Stimulated activated CD4-positive, alpha-beta T cell treated with anti-CD3 and anti-CD28 coated beads, Interleukin-1b, Interleukin-23, amount 100 ng/mL, for 24 hours (primary cell): ENCODE measurements around the gene EPHX1.
A peak's percentile ranks its signal among the peaks of the same experiment; 100 is the strongest.
"Not testable (repeated sequence)": the region's sequence is repeated elsewhere in the genome, so short reads cannot be mapped to it uniquely, and the experiment has no call there.

Experiments
- DNase-seq, 4 experiments: peaks; one replicate each; pipeline ENCODE4 v3.0.0-alpha.2; 2020; ENCODE audit warnings: low read depth in 4 of 4, low spot score in 1 of 4

The EPHX1 gene

GRCh38 chr1:225809842-225810578 lies at the start of gene EPHX1:
Gene EPHX1, plus strand, starts transcription at chr1:225810124. Its CDS starts 18,606 bp downstream, at chr1:225828730.
- DNase-seq: peak; percentile 34 to 77 (median 50)

- DNase-seq: no peak
Measured at GRCh38 chr1:225760531-225760930, 49.4 kb upstream of the EPHX1 start.

- DNase-seq: not testable (repeated sequence)
Measured at GRCh38 chr1:225761395-225761794, 48.5 kb upstream of the EPHX1 start.

- DNase-seq: no peak
Measured at GRCh38 chr1:225762002-225762441, 47.9 kb upstream of the EPHX1 start.

GRCh38 chr1:225762444-225762843 lies 47.5 kb upstream of the EPHX1 start:
- no peak for DNase-seq

GRCh38 chr1:225763716-225764548 lies 46.0 kb upstream of the EPHX1 start:
- no peak for DNase-seq

- DNase-seq: no peak
Measured at GRCh38 chr1:225765982-225766674, 43.8 kb upstream of the EPHX1 start.

- DNase-seq: no peak
Measured at GRCh38 chr1:225766967-225767633, 42.8 kb upstream of the EPHX1 start.

- DNase-seq: no peak
Measured at GRCh38 chr1:225767634-225768540, 42.0 kb upstream of the EPHX1 start.

GRCh38 chr1:225768662-225769426 lies 41.1 kb upstream of the EPHX1 start:
- DNase-seq: no peak

- DNase-seq: no peak
Measured at GRCh38 chr1:225769687-225770086, 40.2 kb upstream of the EPHX1 start.

- DNase-seq: no peak
Measured at GRCh38 chr1:225770561-225771248, 39.2 kb upstream of the EPHX1 start.

- no peak for DNase-seq
Measured at GRCh38 chr1:225771661-225772322, 38.1 kb upstream of the EPHX1 start.

- peak in 1 of 4 experiments; percentile 3 for DNase-seq
Measured at GRCh38 chr1:225772323-225772768, 37.6 kb upstream of the EPHX1 start.

GRCh38 chr1:225772848-225773247 lies 37.1 kb upstream of the EPHX1 start:
- DNase-seq: no peak

- DNase-seq: no peak
Measured at GRCh38 chr1:225774281-225775147, 35.4 kb upstream of the EPHX1 start.

GRCh38 chr1:225776294-225776693 lies 33.6 kb upstream of the EPHX1 start:
- no peak for DNase-seq
